G401.6 (cell line): Measurements from ENCODE around the gene RAPGEF6.
"Not testable (repeated sequence)": the region's sequence is repeated elsewhere in the genome, so short reads cannot be mapped to it uniquely, and the experiment has no call there.

ENCODE experiments used
- FAIRE-seq: peaks from 2 replicates; lab custom pipeline; 2012; peaks lifted over from hg19 to GRCh38; lab: Jason Lieb, UNC

Gene RAPGEF6

GRCh38 chr5:131495536-131496399, 139.3 kb downstream of the RAPGEF6 start:
- no peak for FAIRE-seq

GRCh38 chr5:131491749-131492148, 143.3 kb downstream of the RAPGEF6 start:
- FAIRE-seq = no peak

- no peak for FAIRE-seq
Measured at GRCh38 chr5:131488463-131488862, 146.6 kb downstream of the RAPGEF6 start.

- not testable (repeated sequence) for FAIRE-seq
Measured at GRCh38 chr5:131487371-131487770, 147.7 kb downstream of the RAPGEF6 start.

GRCh38 chr5:131482617-131483016, 152.4 kb downstream of the RAPGEF6 start:
- no peak for FAIRE-seq

GRCh38 chr5:131481569-131481968, 153.5 kb downstream of the RAPGEF6 start:
- FAIRE-seq = no peak

- FAIRE-seq = peak; percentile 69
Measured at GRCh38 chr5:131475541-131475941, 159.5 kb downstream of the RAPGEF6 start.

- no peak for FAIRE-seq
Measured at GRCh38 chr5:131473731-131474130, 161.3 kb downstream of the RAPGEF6 start.

- no peak for FAIRE-seq
Measured at GRCh38 chr5:131466171-131466766, 168.8 kb downstream of the RAPGEF6 start.

- FAIRE-seq = no peak
Measured at GRCh38 chr5:131463656-131464055, 171.4 kb downstream of the RAPGEF6 start.

- no peak for FAIRE-seq
Measured at GRCh38 chr5:131462454-131462853, 172.6 kb downstream of the RAPGEF6 start.

GRCh38 chr5:131461742-131462141, 173.3 kb downstream of the RAPGEF6 start:
- no peak for FAIRE-seq

- no peak for FAIRE-seq
Measured at GRCh38 chr5:131460867-131461572, 174.0 kb downstream of the RAPGEF6 start.

GRCh38 chr5:131460133-131460532, 174.9 kb downstream of the RAPGEF6 start:
- FAIRE-seq = no peak

- no peak for FAIRE-seq
Measured at GRCh38 chr5:131459216-131459615, 175.8 kb downstream of the RAPGEF6 start.

- no peak for FAIRE-seq
Measured at GRCh38 chr5:131457193-131457592, 177.8 kb downstream of the RAPGEF6 start.

- no peak for FAIRE-seq
Measured at GRCh38 chr5:131450941-131451340, 184.1 kb downstream of the RAPGEF6 start.

- no peak for FAIRE-seq
Measured at GRCh38 chr5:131441184-131441583, 193.8 kb downstream of the RAPGEF6 start.

GRCh38 chr5:131436081-131436480, 198.9 kb downstream of the RAPGEF6 start:
- FAIRE-seq = no peak

GRCh38 chr5:131433109-131433508, 201.9 kb downstream of the RAPGEF6 start:
- FAIRE-seq = no peak

- FAIRE-seq = no peak
Measured at GRCh38 chr5:131431794-131432193, 203.2 kb downstream of the RAPGEF6 start.

GRCh38 chr5:131430794-131431193, 204.2 kb downstream of the RAPGEF6 start:
- FAIRE-seq = no peak

GRCh38 chr5:131426011-131426410, 209.0 kb downstream of the RAPGEF6 start:
- FAIRE-seq = no peak
